Mesothelial cell of epicardium (in vitro differentiated cells): ENCODE measurements around the gene MLKL. TPM values are rescaled to one million over a fixed set of nuclear protein-coding genes. Genes with fewer than 3 reads are reported as not detected.

Experiments
- DNase-seq, 2 experiments: peaks; one replicate each; pipeline ENCODE4 v3.0.0; 2021; ENCODE audit warnings: low spot score in 2 of 2; ENCODE audit not compliant: unreplicated experiment in 2 of 2
- H3K27ac Mint-ChIP-seq: 2 replicates; pipeline ENCODE4 v1.8.0; 2021; ENCODE audit warnings: mixed read lengths
- H3K27me3 Mint-ChIP-seq: 2 replicates; pipeline ENCODE4 v1.8.0; 2021; ENCODE audit warnings: low read depth, mixed read lengths
- H3K36me3 Mint-ChIP-seq: 2 replicates; pipeline ENCODE4 v1.8.0; 2021; ENCODE audit warnings: mixed read lengths
- H3K4me1 Mint-ChIP-seq: 2 replicates; pipeline ENCODE4 v1.8.0; 2021; ENCODE audit warnings: mixed read lengths
- H3K4me3 Mint-ChIP-seq: 2 replicates; pipeline ENCODE4 v1.8.0; 2021; ENCODE audit warnings: mild to moderate bottlenecking, moderate library complexity, mixed read lengths
- H3K9me3 Mint-ChIP-seq: 2 replicates; pipeline ENCODE4 v1.8.0; 2021; ENCODE audit warnings: mixed read lengths
- CTCF ChIP-seq: fragments of 200-600 bp; sonication (generic); IDR thresholded peaks from one replicate; pipeline ENCODE4 v1.5.0; 2021; ENCODE audit warnings: antibody characterized with exemption; ENCODE audit not compliant: unreplicated experiment
- total RNA-seq: library from RNA; stranded (reverse); gene quantifications from 3 replicates; pipeline ENCODE4 v1.2.1, GENCODE V29; 2021

The MLKL gene
- total RNA-seq, 1 donor from 2014 or later, result not detected

- Mint-ChIP-seq H3K27me3 (no peaks in the 10 kb centered on the region), H3K27ac (no peak overlapping the region), H3K4me1 (peaks cover 11% of the 10 kb centered on the region), H3K4me3 (no peak overlapping the region), H3K36me3 (no peaks in the 10 kb centered on the region), H3K9me3 (no peaks in the 10 kb centered on the region)
- DNase-seq, result no peak
- no peak for TF ChIP-seq CTCF
Measured at GRCh38 chr16:74745109-74745615, 44.5 kb upstream of the MLKL start.

DNA sequence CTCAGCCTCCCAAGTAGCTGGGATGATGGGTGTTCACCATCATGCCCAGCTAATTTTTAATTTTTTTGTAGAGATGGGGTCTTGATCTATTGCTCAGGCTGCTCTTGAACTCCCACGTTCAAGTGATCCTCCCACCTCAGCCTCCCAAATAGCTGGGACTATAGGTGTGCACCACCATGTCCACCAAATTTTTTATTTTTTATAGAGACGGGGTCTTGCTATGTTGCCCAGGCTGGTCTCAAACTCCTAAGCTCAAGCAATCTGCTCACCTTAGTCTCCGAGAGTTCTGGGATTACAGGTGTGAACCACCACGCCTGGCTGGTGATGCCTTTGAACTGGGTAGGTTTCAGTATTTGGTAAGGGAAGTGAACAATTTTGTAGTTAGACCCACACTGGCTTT, 43.9 kb upstream of the MLKL start:
- no peak overlapping the region for H3K4me3 Mint-ChIP-seq
- DNase-seq, result no peak
- no peaks in the 10 kb centered on the region for H3K36me3 Mint-ChIP-seq
- H3K27me3 Mint-ChIP-seq, result no peaks in the 10 kb centered on the region
- no peak overlapping the region for H3K27ac Mint-ChIP-seq
- no peaks in the 10 kb centered on the region for H3K9me3 Mint-ChIP-seq
- TF ChIP-seq CTCF, result no peak
- peaks cover 11% of the 10 kb centered on the region for H3K4me1 Mint-ChIP-seq

- no peak for DNase-seq
- H3K9me3 Mint-ChIP-seq, result no peaks in the 10 kb centered on the region
- no peaks in the 10 kb centered on the region for H3K27me3 Mint-ChIP-seq
- H3K27ac Mint-ChIP-seq, result no peak overlapping the region
- peaks cover 11% of the 10 kb centered on the region for H3K4me1 Mint-ChIP-seq
- H3K4me3 Mint-ChIP-seq, result no peak overlapping the region
- no peaks in the 10 kb centered on the region for H3K36me3 Mint-ChIP-seq
- TF ChIP-seq CTCF, result no peak
Measured at GRCh38 chr16:74743668-74744299, 43.1 kb upstream of the MLKL start.

DNA sequence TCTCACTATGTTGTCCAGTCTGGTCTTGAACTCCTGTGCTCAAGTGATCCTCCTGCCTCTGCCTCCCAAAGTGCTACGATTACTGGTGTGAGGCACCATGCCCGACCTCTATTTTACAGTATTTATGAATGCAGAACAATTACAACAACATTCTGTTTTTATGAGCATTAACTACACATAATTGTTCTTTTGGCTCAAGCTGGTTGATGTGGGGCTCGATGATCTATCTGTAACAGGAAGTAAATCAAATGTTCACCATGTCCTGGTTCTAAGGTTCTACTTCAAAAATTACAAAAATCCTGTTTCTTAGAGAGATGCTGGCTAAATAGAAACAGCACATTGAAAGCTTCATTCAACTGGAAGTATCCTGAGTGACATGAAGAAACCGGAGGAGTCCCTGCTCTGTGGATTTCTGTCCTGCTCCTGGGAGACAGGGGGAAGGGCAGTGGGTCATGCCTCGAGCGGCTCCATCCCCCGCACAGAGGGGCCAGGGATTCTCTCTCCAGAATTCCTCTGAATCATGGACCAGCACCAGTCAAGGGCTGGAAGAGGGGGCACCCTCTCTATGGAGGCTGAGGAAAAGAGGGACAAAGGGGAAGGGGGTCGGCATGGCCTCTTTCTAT, 42.5 kb upstream of the MLKL start:
- H3K36me3 Mint-ChIP-seq, result no peaks in the 10 kb centered on the region
- peaks cover 11% of the 10 kb centered on the region for H3K4me1 Mint-ChIP-seq
- H3K27ac Mint-ChIP-seq, result no peak overlapping the region
- no peak overlapping the region for H3K4me3 Mint-ChIP-seq
- no peak for TF ChIP-seq CTCF
- no peaks in the 10 kb centered on the region for H3K9me3 Mint-ChIP-seq
- no peak for DNase-seq
- no peaks in the 10 kb centered on the region for H3K27me3 Mint-ChIP-seq

DNA sequence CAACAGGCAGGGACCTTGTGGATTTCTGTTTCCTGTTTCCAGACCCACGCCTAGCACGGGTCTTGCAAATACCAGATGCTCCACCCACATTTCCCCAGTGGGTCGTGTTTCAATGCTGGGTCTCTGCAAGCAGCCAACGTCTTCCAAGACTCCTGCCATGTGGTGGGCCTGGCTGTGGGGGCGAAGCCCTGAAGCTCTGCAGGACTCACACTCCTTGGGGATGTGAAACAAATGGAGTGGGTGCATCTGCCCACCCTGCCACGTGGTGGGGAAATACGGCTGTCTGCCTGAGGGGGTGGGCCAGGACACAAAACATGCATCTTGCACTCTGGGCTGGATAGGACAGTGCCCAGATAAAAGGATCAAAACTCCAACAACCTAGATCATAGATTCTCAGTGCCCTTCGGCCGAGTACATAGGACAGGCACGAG, 41.4 kb upstream of the MLKL start:
- Mint-ChIP-seq H3K9me3 (no peaks in the 10 kb centered on the region), H3K4me3 (no peak overlapping the region), H3K27ac (no peak overlapping the region), H3K36me3 (no peaks in the 10 kb centered on the region), H3K27me3 (no peaks in the 10 kb centered on the region), H3K4me1 (peaks cover 11% of the 10 kb centered on the region)
- DNase-seq, result no peak
- TF ChIP-seq CTCF, result no peak
